Measurements from ENCODE around the gene APLP2. TPM values are rescaled to one million over a fixed set of nuclear protein-coding genes. Genes with fewer than 3 reads are reported as not detected.

Gene APLP2
- total RNA-seq, 3 donors from 2014 or later = 328 to 406 (median 400) TPM

- no peak for DNase-seq
- H3K9me3 ChIP-seq = no peaks in the 10 kb centered on the region
- H3K4me1 ChIP-seq (ENCODE audit: low read depth) = no peaks in the 10 kb centered on the region
- no peak overlapping the region for H3K4me3 ChIP-seq
- H3K36me3 ChIP-seq (ENCODE audit: low read depth) = no peaks in the 10 kb centered on the region
- no peak for TF ChIP-seq CTCF (IDR thresholded peaks at IDR 0.05)
- intact Hi-C loops (cut with DNase I, micrococcal nuclease) = no loop called here
- no peak for ATAC-seq
Measured at GRCh38 chr11:130095326-130095725, 25.6 kb downstream of the APLP2 start.

- intact Hi-C loops (cut with DNase I, micrococcal nuclease) = no loop called here
- DNase-seq = no peak
- Histone ChIP-seq H3K4me3 (no peak overlapping the region), H3K4me1 (ENCODE audit: low read depth) (no peaks in the 10 kb centered on the region), H3K36me3 (ENCODE audit: low read depth) (no peaks in the 10 kb centered on the region), H3K9me3 (no peaks in the 10 kb centered on the region)
- no peak for TF ChIP-seq CTCF (IDR thresholded peaks at IDR 0.05)
- ATAC-seq = no peak
Measured at GRCh38 chr11:130096042-130096441, 26.3 kb downstream of the APLP2 start.

- ATAC-seq = no peak
- intact Hi-C loops (cut with DNase I, micrococcal nuclease) = no loop called here
Measured at GRCh38 chr11:130096823-130097222, 27.1 kb downstream of the APLP2 start.

GRCh38 chr11:130097285-130097684, 27.6 kb downstream of the APLP2 start:
- Histone ChIP-seq H3K4me3 (no peak overlapping the region), H3K36me3 (ENCODE audit: low read depth) (no peaks in the 10 kb centered on the region), H3K9me3 (no peaks in the 10 kb centered on the region), H3K4me1 (ENCODE audit: low read depth) (no peaks in the 10 kb centered on the region)
- no peak for TF ChIP-seq CTCF (IDR thresholded peaks at IDR 0.05)
- intact Hi-C loops (cut with DNase I, micrococcal nuclease) = no loop called here
- ATAC-seq (no peak), DNase-seq (no peak)

More at GRCh38 chr11:130096823-130097222, 27.1 kb downstream of the APLP2 start:
- no peak overlapping the region for H3K4me3 ChIP-seq
- DNase-seq = no peak
- no peak for TF ChIP-seq CTCF (IDR thresholded peaks at IDR 0.05)
- no peaks in the 10 kb centered on the region for H3K36me3 ChIP-seq (ENCODE audit: low read depth)
- H3K9me3 ChIP-seq = no peaks in the 10 kb centered on the region
- H3K4me1 ChIP-seq (ENCODE audit: low read depth) = no peaks in the 10 kb centered on the region

GRCh38 chr11:130099356-130099755, 29.7 kb downstream of the APLP2 start:
- ATAC-seq (no peak), DNase-seq (no peak)
- intact Hi-C loops (cut with DNase I, micrococcal nuclease) = no loop called here
- Histone ChIP-seq H3K4me1 (ENCODE audit: low read depth) (no peaks in the 10 kb centered on the region), H3K4me3 (no peak overlapping the region), H3K9me3 (no peaks in the 10 kb centered on the region), H3K36me3 (ENCODE audit: low read depth) (no peaks in the 10 kb centered on the region)
- no peak for TF ChIP-seq CTCF (IDR thresholded peaks at IDR 0.05)
